ENCODE results near the gene C15orf61. TPM values are rescaled to one million over a fixed set of nuclear protein-coding genes. Genes with fewer than 3 reads are reported as not detected.

Gene C15orf61
- total and polyA plus RNA-seq, 10 donors: 0.87 to 10.0 (median 3.4) TPM

DNA sequence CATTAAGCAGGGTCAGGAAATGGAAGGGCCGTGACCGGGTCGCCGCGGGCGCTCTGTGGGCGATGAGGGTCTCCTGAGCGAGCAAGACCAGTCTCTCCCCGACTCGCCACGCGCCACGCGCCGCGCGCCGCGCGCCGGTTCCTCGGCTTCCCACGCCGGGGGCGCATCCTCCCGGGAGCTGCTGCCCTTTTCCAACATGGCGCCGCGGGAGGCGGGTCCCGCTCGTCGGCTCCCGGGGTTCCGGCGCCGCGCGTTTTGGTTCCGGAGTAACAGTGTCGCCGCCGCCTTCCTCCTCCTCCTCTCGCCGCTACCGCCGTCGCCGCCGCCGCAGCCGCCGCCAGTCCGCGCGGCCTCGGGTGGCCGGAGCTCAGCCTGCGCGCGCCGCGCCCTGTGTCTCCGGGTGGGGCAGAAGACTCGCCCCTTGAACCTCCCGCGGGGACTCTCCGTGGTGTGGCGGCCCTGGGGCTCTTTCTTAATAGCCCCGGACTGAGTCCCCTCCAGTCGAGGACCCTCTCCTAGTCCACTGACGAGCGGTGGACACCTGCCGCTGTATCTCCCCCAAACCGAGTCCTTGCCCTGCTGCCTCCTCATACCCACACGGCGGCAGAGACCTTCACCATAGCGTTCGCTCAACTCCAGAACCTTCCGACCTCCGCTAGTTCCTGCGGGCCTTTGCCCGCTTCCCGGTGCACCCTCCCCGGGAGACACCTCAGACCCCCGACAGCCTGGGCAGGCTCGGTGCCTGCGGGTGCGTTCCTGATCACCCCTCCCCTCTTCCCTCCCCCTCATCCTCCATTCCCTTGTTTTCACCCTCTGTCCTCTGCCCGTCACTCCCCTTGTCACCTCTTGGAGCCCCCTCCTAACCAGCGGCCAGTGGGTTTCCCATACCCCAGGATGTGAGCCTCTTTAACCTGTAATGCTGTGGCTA, 21.8 kb downstream of the C15orf61 start, which contains the start of gene MAP2K5:
Gene MAP2K5 (plus strand): TSS at position 284 of the 928 bp plus-strand sequence. CDS start 633 bp downstream, at position 917.
- Histone ChIP-seq H3K36me3 (peaks cover 0 to 20% (median 6%) of the 10 kb centered on the region in 6 donors), H3K4me1 (peaks cover 22 to 50% (median 45%) of the 10 kb centered on the region in 6 donors), H3K27me3 (replicated peaks in 1 of 7) (no peaks in the 10 kb centered on the region), H3K9me3 (no peaks in the 10 kb centered on the region), H3K27ac (peak within 1 kb of the TSS; percentile 71 to 92 (median 90)), H3K4me3 (peak within 1 kb of the TSS; percentile 51 to 91 (median 80))
- 0 to 2% (median 0%) methylated on average over 24 to 91 of the region's 91 CpGs for WGBS, 5 donors
- peak; percentile 97 for DNase-seq
- intact Hi-C loops (cut with DNase I; ENCODE audit: low total_unique reads): no loop called here
- TF ChIP-seq, protein P1, sequence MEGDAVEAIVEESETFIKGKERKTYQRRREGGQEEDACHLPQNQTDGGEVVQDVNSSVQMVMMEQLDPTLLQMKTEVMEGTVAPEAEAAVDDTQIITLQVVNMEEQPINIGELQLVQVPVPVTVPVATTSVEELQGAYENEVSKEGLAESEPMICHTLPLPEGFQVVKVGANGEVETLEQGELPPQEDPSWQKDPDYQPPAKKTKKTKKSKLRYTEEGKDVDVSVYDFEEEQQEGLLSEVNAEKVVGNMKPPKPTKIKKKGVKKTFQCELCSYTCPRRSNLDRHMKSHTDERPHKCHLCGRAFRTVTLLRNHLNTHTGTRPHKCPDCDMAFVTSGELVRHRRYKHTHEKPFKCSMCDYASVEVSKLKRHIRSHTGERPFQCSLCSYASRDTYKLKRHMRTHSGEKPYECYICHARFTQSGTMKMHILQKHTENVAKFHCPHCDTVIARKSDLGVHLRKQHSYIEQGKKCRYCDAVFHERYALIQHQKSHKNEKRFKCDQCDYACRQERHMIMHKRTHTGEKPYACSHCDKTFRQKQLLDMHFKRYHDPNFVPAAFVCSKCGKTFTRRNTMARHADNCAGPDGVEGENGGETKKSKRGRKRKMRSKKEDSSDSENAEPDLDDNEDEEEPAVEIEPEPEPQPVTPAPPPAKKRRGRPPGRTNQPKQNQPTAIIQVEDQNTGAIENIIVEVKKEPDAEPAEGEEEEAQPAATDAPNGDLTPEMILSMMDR (IDR thresholded peaks at IDR 0.05 in 8 of 11, conservative IDR thresholded peaks at IDR 0.05 in 3 of 11): no peak
- TF ChIP-seq POLR2AphosphoS5 (IDR thresholded peaks at IDR 0.05): peak; percentile 86 to 91 (median 89)
- TF ChIP-seq POLR2A (IDR thresholded peaks at IDR 0.05): peak in 1 of 3 donors; percentile 34

DNA sequence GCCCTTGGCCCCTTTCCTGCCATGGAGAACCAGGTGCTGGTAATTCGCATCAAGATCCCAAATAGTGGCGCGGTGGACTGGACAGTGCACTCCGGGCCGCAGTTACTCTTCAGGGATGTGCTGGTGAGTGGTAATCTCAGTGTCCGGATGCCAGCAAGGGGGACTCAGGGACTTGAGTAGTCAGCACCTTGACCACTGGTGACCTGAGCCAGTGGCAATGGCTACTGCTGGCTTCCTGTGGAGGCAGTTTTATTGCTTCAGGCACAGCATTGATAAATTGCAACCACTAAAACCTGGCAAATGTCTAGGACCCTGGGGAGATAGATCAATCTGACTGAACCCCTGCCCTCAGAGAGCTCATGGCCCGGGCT, 22.4 kb downstream of the C15orf61 start:
- WGBS, 5 donors: 44 to 62% (median 53%) methylated on average over 4 to 7 of the region's 7 CpGs
- Histone ChIP-seq H3K4me1 (peaks cover 22 to 57% (median 47%) of the 10 kb centered on the region in 6 donors), H3K4me3 (peak overlapping the region; percentile 51 to 91 (median 80))

DNA sequence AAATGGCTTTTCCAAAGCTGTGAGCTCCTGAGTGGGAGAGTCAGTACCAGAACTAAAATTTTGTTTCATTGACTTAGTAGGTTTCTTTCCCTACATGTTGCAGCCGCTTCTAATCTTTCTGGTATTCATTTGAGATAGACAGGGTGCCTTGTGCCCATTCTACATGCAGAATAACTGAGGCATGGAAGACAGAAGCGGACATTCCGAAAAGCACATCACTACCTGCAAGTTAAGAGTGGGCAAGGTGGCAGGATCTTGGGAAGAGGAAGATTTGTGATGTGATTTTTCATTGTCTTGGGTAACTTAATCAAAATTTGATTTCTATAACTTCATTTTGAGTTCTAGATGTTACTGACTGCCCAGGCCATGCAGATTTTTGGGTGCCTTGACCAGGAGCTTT, 23.5 kb downstream of the C15orf61 start:
- H3K27me3 ChIP-seq (replicated peaks in 1 of 7): no peaks in the 10 kb centered on the region
- intact Hi-C loops (cut with DNase I; ENCODE audit: low total_unique reads): no loop called here
- 78 to 97% (median 96%) methylated on average over 3 of the region's 3 CpGs for WGBS, 5 donors
- H3K36me3 ChIP-seq: peaks cover 0 to 20% (median 6%) of the 10 kb centered on the region in 6 donors
- H3K9me3 ChIP-seq: no peaks in the 10 kb centered on the region
- DNase-seq: no peak
- no peak overlapping the region for H3K4me3 ChIP-seq
- peaks cover 21 to 63% (median 51%) of the 10 kb centered on the region in 6 donors for H3K4me1 ChIP-seq
- H3K27ac ChIP-seq: no peak overlapping the region
- no peak for TF ChIP-seq POLR2A (IDR thresholded peaks at IDR 0.05)
- TF ChIP-seq, protein P1 (IDR thresholded peaks at IDR 0.05 in 8 of 11, conservative IDR thresholded peaks at IDR 0.05 in 3 of 11): no peak

More for the DNA sequence above, 22.4 kb downstream of the C15orf61 start:
- H3K36me3 ChIP-seq: peaks cover 0 to 20% (median 6%) of the 10 kb centered on the region in 6 donors
- H3K27me3 ChIP-seq (replicated peaks in 1 of 7): no peaks in the 10 kb centered on the region
- no peak for TF ChIP-seq POLR2AphosphoS5 (IDR thresholded peaks at IDR 0.05)
- TF ChIP-seq, protein P1 (IDR thresholded peaks at IDR 0.05 in 8 of 11, conservative IDR thresholded peaks at IDR 0.05 in 3 of 11): no peak
- TF ChIP-seq POLR2A (IDR thresholded peaks at IDR 0.05): no peak
- H3K27ac ChIP-seq: peak overlapping the region in 7 of 8 donors; percentile 71 to 92 (median 91)
- no peaks in the 10 kb centered on the region for H3K9me3 ChIP-seq
- DNase-seq: peak; percentile 76
- intact Hi-C loops (cut with DNase I; ENCODE audit: low total_unique reads): no loop called here

DNA sequence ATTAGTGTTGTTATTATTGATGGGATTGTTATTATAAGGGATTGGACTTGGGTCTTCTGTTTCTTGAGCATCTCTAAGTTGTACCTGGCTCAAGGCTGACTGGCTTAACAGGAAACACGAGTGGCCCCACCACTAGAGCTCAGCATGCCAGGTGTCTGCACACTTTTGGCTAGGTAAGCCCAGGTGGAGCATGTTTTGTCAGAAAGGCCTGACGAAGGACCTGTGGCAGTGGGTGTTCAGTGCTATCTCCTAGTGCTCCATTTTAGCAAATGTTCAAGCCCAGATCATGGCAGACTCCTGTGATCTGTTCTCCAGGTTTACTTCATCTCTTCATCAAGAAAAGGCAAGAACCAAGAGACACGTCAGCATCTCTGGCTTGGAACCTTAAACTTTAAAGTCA, 24.9 kb downstream of the C15orf61 start:
- Histone ChIP-seq H3K4me3 (no peak overlapping the region), H3K9me3 (no peaks in the 10 kb centered on the region), H3K27me3 (replicated peaks in 1 of 7) (no peaks in the 10 kb centered on the region), H3K36me3 (peaks cover 0 to 26% (median 8%) of the 10 kb centered on the region in 6 donors), H3K4me1 (peaks cover 14 to 62% (median 39%) of the 10 kb centered on the region in 6 donors), H3K27ac (no peak overlapping the region)
- no peak for DNase-seq
- intact Hi-C loops (cut with DNase I; ENCODE audit: low total_unique reads): no loop called here
- TF ChIP-seq, protein P1 (IDR thresholded peaks at IDR 0.05 in 8 of 11, conservative IDR thresholded peaks at IDR 0.05 in 3 of 11): no peak
- TF ChIP-seq POLR2AphosphoS5 (IDR thresholded peaks at IDR 0.05) (no peak), POLR2A (IDR thresholded peaks at IDR 0.05) (no peak)
- 72 to 92% (median 88%) methylated on average over 3 of the region's 3 CpGs for WGBS, 5 donors

Data from spleen (tissue), 11 donors.